K562 (cell line): Measurements from ENCODE around the gene LCN1. TPM values are rescaled to one million over a fixed set of nuclear protein-coding genes. Genes with fewer than 3 reads are reported as not detected.

Experiments
- ADNP ChIP-seq: fragments of 200-800 bp; sonication (Bioruptor generic); IDR thresholded peaks from 2 replicates; pipeline ENCODE4 v1.6.1; 2016; ENCODE audit warnings: missing genetic modification characterization, missing compliant biosample characterization
- CGGBP1 ChIP-seq: fragments of 250-450 bp; sonication (Bioruptor Pico); IDR thresholded peaks from 2 replicates; pipeline ENCODE4 v1.9.0; 2021; ENCODE audit warnings: mild to moderate bottlenecking
- CTBP1 ChIP-seq: fragments of 450-650 bp; IDR thresholded peaks from 2 replicates; pipeline ENCODE4 v1.6.1; 2016; ENCODE audit warnings: borderline replicate concordance
- CXXC5 ChIP-seq: fragments of 250-450 bp; sonication (Bioruptor Pico); IDR thresholded peaks from 2 replicates; pipeline ENCODE4 v1.8.0; 2022; ENCODE audit warnings: inconsistent platforms, mild to moderate bottlenecking, moderate library complexity
- DACH1 ChIP-seq: fragments of 450-650 bp; IDR thresholded peaks from 2 replicates; pipeline ENCODE4 v1.6.1; 2018; ENCODE audit not compliant: partially characterized antibody
- ID3 ChIP-seq, 2 experiments: fragments of 250-450 bp in 1 of 2; fragments of 450-650 bp in 1 of 2; sonication (Bioruptor Pico) in 1 of 2; IDR thresholded peaks; 2 replicates each; pipeline versions ENCODE4 v1.6.1 to v1.8.0; 2016 to 2021; ENCODE audit warnings: mild to moderate bottlenecking in 2 of 2, moderate library complexity in 2 of 2, missing compliant biosample characterization in 1 of 2, missing genetic modification characterization in 1 of 2
- JUN ChIP-seq, 2 experiments: sonication (generic) in 1 of 2; formaldehyde crosslinking in 1 of 2; IDR thresholded peaks; 2 replicates each; pipeline versions ENCODE4 v1.6.1 to v1.8.0; 2012 to 2022; ENCODE audit warnings: borderline replicate concordance in 2 of 2, mild to moderate bottlenecking in 2 of 2, improper control_type of control experiment in 1 of 2, low read depth in 1 of 2, low read length in 1 of 2, missing genetic modification reagents in 1 of 2
- KLF6 ChIP-seq: fragments of 250-450 bp; sonication (Bioruptor Pico); IDR thresholded peaks from 2 replicates; pipeline ENCODE4 v1.4.0; 2020; ENCODE audit warnings: mild to moderate bottlenecking, moderate library complexity, borderline replicate concordance
- PATZ1 ChIP-seq: fragments of 250-450 bp; sonication (Bioruptor Pico); IDR thresholded peaks from 2 replicates; pipeline ENCODE4 v1.5.0; 2020; ENCODE audit warnings: mild to moderate bottlenecking, borderline replicate concordance
- PCBP1 ChIP-seq: fragments of 200-400 bp; formaldehyde crosslinking; IDR thresholded peaks from 2 replicates; pipeline ENCODE4 v1.6.1; 2018; ENCODE audit warnings: mild to moderate bottlenecking, low read depth, low read length; ENCODE audit not compliant: poor library complexity, severe bottlenecking
- POLR2G ChIP-seq: fragments of 200-400 bp; formaldehyde crosslinking; IDR thresholded peaks from 2 replicates; pipeline ENCODE4 v1.6.1; 2017; ENCODE audit warnings: low read depth, mild to moderate bottlenecking, antibody characterized with exemption, low read length, moderate library complexity
- SNIP1 ChIP-seq: fragments of 450-650 bp; IDR thresholded peaks from 2 replicates; pipeline ENCODE4 v1.7.1; 2017; ENCODE audit warnings: low read depth, mild to moderate bottlenecking
- YBX1 ChIP-seq: fragments of 450-650 bp; IDR thresholded peaks from 2 replicates; pipeline ENCODE4 v1.7.1; 2016; ENCODE audit warnings: mild to moderate bottlenecking
- YY1 ChIP-seq, 3 experiments: IDR thresholded peaks; 2 replicates each; pipeline ENCODE4 v1.6.1; 2011; ENCODE audit warnings: low read length in 2 of 3, mild to moderate bottlenecking in 2 of 3, moderate library complexity in 2 of 3, borderline replicate concordance in 1 of 3, control low read depth in 1 of 3, low read depth in 1 of 3; ENCODE audit not compliant: insufficient read depth in 3 of 3, insufficient replicate concordance in 2 of 3, control insufficient read depth in 1 of 3, insufficient read length in 1 of 3; ENCODE audit errors: extremely low read depth in 1 of 3
- ZEB2 ChIP-seq: fragments of 450-650 bp; IDR thresholded peaks from 2 replicates; pipeline ENCODE4 v1.6.1; 2016
- ZNF197 ChIP-seq: fragments of 200-800 bp; sonication (Bioruptor generic); IDR thresholded peaks from 2 replicates; pipeline ENCODE4 v1.6.1; 2016; ENCODE audit warnings: low read depth, missing genetic modification characterization, missing compliant biosample characterization
- ZNF253 ChIP-seq: fragments of 250-450 bp; sonication (Bioruptor Pico); conservative IDR thresholded peaks from 2 replicates; pipeline ENCODE4 v1.6.1; 2021; ENCODE audit warnings: mild to moderate bottlenecking
- ZNF511 ChIP-seq: sonication (generic); formaldehyde crosslinking; IDR thresholded peaks from 2 replicates; pipeline ENCODE4 v1.8.0; 2022; ENCODE audit warnings: mild to moderate bottlenecking, missing genetic modification reagents
- ZNF668 ChIP-seq: fragments of 250-450 bp; sonication (Bioruptor Pico); IDR thresholded peaks from 2 replicates; pipeline ENCODE4 v1.8.0; 2022; ENCODE audit warnings: mild to moderate bottlenecking, inconsistent platforms
- polyA plus RNA-seq, 8 experiments: library from polyadenylated mRNA; depleted of rRNA in 4 of 8; stranded (reverse) in 5 of 8; unstranded in 3 of 8; fragments of >200 nt; fragmentation: Nextera tagmentation in 2 of 8; fragmentation: Illumina TruSeq in 1 of 8; extraction: Ambion mirVana in 2 of 8; extraction: Trizol in 1 of 8; gene quantifications; 2 replicates each; pipeline versions ENCODE4 v1.2.1 to v1.2.3, GENCODE V29; 2011 to 2014; ENCODE audit warnings: inconsistent platforms in 1 of 8, missing spikeins in 1 of 8
- total RNA-seq, 7 experiments: library from RNA; depleted of rRNA in 6 of 7; stranded (reverse); fragments of >200 nt in 6 of 7; fragmentation: Illumina TruSeq in 2 of 7; extraction: Trizol in 2 of 7; gene quantifications; 2 replicates each; pipeline versions ENCODE4 v1.2.1 to v1.2.3, GENCODE V29; 2011 to 2021; ENCODE audit warnings: low replicate concordance in 1 of 7
- TF ChIP-seq, protein P1 (sequence below): IDR thresholded peaks from 2 replicates; pipeline ENCODE4 v1.6.1; 2011; ENCODE audit warnings: borderline replicate concordance, low read depth, mild to moderate bottlenecking, moderate library complexity, low read length; ENCODE audit not compliant: insufficient read depth, poor library complexity, severe bottlenecking

The LCN1 gene
- total and polyA plus RNA-seq, 9 of the 15 experiments (the other 6 are each of a cell fraction or from before 2014, with no cell fraction given) = not detected

DNA sequence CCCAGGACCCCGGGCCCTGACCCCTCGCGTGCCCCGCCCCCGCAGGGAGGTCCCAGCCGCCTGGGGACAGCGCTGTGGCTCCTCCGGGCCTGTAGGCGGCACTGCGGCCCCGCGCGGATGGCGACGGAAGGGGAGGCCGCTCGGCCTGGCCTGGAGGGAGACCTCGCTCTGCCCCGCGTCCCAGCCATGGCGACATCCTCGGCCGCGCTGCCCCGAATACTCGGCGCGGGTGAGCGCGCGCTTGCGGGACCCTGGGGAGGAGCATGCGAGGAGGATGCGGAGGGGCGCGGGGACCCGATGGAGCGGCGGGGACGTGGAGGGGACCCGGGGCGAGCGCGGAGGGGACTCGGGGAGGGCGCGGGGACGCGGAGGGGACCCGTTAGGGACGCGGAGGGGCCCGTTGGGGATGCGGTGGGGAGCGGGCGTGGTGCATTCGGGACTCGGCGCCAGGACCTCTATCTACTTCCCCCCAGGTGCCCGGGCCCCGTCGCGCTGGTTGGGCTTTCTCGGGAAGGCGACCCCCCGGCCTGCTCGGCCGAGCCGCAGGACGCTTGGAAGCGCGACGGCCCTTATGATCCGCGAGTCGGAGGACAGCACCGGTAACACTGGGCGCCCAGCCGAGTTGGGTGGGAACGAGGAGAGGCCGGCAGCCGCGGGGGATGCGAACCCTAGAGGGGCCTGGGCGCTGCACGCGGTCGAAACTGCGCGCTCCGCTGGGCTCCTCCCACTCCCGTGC, 20.5 kb upstream of the LCN1 start, which contains the start of gene MRPS2 (continued):
- TF ChIP-seq PATZ1 = no peak
- TF ChIP-seq ZNF253 = no peak
- peak; percentile 20 for TF ChIP-seq PCBP1
- peak; percentile 53 for TF ChIP-seq CXXC5 (CRISPR knock-in tag)
- 0 out of 2 replicates have a peak, but pooled peaks have one; percentile 62 for TF ChIP-seq ZNF197 (CRISPR knock-in tag)
- no peak for TF ChIP-seq KLF6 (CRISPR knock-in tag)
- peak; percentile 66; the same call in 1 of the 2 replicates for TF ChIP-seq SNIP1
- TF ChIP-seq DACH1 = no peak
- peak; percentile 43; the same call in 1 of the 2 replicates for TF ChIP-seq CTBP1
- peak; percentile 43 to 93 (median 87) for TF ChIP-seq YY1 (IDR thresholded peaks at IDR 0.05; ENCODE audit: borderline replicate concordance in 1 of 3, control insufficient read depth in 1 of 3, extremely low read depth in 1 of 3, insufficient read depth in 3 of 3, insufficient read length in 1 of 3, insufficient replicate concordance in 2 of 3, low read depth in 1 of 3, low read length in 2 of 3)
- TF ChIP-seq POLR2G = peak; percentile 92
- no peak for TF ChIP-seq ID3 (CRISPR knock-in tag; IDR thresholded peaks at IDR 0.05)
- no peak for TF ChIP-seq ID3 (tag; IDR thresholded peaks at IDR 0.05)
- TF ChIP-seq ZNF668 = no peak
- no peak for TF ChIP-seq YBX1
- no peak for TF ChIP-seq CGGBP1 (CRISPR knock-in tag)
- TF ChIP-seq ZNF511 (CRISPR knock-in tag) = no peak
- TF ChIP-seq ADNP (tag) = no peak
- no peak for TF ChIP-seq JUN (IDR thresholded peaks at IDR 0.05; ENCODE audit: borderline replicate concordance, low read depth, low read length)
- TF ChIP-seq JUN (CRISPR knock-in tag; IDR thresholded peaks at IDR 0.05; ENCODE audit: borderline replicate concordance) = no peak; the same call in 1 of the 2 replicates
- TF ChIP-seq, protein P1, sequence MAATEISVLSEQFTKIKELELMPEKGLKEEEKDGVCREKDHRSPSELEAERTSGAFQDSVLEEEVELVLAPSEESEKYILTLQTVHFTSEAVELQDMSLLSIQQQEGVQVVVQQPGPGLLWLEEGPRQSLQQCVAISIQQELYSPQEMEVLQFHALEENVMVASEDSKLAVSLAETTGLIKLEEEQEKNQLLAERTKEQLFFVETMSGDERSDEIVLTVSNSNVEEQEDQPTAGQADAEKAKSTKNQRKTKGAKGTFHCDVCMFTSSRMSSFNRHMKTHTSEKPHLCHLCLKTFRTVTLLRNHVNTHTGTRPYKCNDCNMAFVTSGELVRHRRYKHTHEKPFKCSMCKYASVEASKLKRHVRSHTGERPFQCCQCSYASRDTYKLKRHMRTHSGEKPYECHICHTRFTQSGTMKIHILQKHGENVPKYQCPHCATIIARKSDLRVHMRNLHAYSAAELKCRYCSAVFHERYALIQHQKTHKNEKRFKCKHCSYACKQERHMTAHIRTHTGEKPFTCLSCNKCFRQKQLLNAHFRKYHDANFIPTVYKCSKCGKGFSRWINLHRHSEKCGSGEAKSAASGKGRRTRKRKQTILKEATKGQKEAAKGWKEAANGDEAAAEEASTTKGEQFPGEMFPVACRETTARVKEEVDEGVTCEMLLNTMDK = peak; percentile 95
- no peak for TF ChIP-seq ZEB2
